Natural killer cell (primary cell): Measurements from ENCODE around the gene NTSR2. TPM values are rescaled to one million over a fixed set of nuclear protein-coding genes. Genes with fewer than 3 reads are reported as not detected.

ENCODE experiments used
- ATAC-seq, 3 donors: fragments of 150-1000 bp in 2 of 3; fragments of 200-7000 bp in 1 of 3; cut with Tn5 transposase; 1 replicate in 1 of 3; 2 replicates in 2 of 3; pipeline ENCODE4 v1.10.0; 2021; ENCODE audit warnings: mild to moderate bottlenecking in 2 of 3, moderate library complexity in 2 of 3
- DNase-seq, 2 donors: peaks; one replicate each; pipeline versions ENCODE4 v3.0.0 to v3.0.0-alpha.2; 2013 to 2021; ENCODE audit warnings: mixed read lengths in 1 of 2
- H3K27ac ChIP-seq: one replicate; pipeline ENCODE4 v1.5.1; 2013; ENCODE audit warnings: mild to moderate bottlenecking, low read length
- H3K27me3 ChIP-seq: one replicate; pipeline ENCODE4 v1.6.1; 2013; ENCODE audit warnings: low read length; ENCODE audit not compliant: control insufficient read depth, insufficient read depth
- H3K36me3 ChIP-seq: one replicate; pipeline ENCODE4 v1.6.1; 2013; ENCODE audit warnings: low read length; ENCODE audit not compliant: control insufficient read depth, insufficient read depth
- H3K4me1 ChIP-seq: one replicate; pipeline ENCODE4 v1.6.1; 2013; ENCODE audit warnings: low read length; ENCODE audit not compliant: control insufficient read depth, insufficient read depth
- H3K4me3 ChIP-seq: one replicate; pipeline ENCODE4 v1.5.1; 2013; ENCODE audit warnings: low read length
- H3K9me3 ChIP-seq: one replicate; pipeline ENCODE4 v1.6.1; 2013; ENCODE audit warnings: low read length; ENCODE audit not compliant: control insufficient read depth, insufficient read depth
- H3K27ac Mint-ChIP-seq, 2 donors: one replicate each; pipeline ENCODE4 v1.8.0; 2022; ENCODE audit warnings: mild to moderate bottlenecking in 2 of 2, mixed read lengths in 2 of 2, moderate library complexity in 1 of 2
- H3K27me3 Mint-ChIP-seq, 2 donors: one replicate each; pipeline ENCODE4 v1.8.0; 2022; ENCODE audit warnings: low read depth in 2 of 2, mixed read lengths in 2 of 2
- H3K36me3 Mint-ChIP-seq: one replicate; pipeline ENCODE4 v1.8.0; 2022; ENCODE audit warnings: mixed read lengths
- H3K4me1 Mint-ChIP-seq, 2 donors: one replicate each; pipeline ENCODE4 v1.8.0; 2022; ENCODE audit warnings: mixed read lengths in 2 of 2
- H3K4me3 Mint-ChIP-seq: one replicate; pipeline ENCODE4 v1.8.0; 2022; ENCODE audit warnings: mild to moderate bottlenecking, moderate library complexity, mixed read lengths
- H3K9me3 Mint-ChIP-seq, 2 donors: one replicate each; pipeline ENCODE4 v1.8.0; 2022; ENCODE audit warnings: mixed read lengths in 2 of 2
- WGBS: methylation state at CpG from one replicate; pipeline ENCODE4 v1.1.7; 2013; ENCODE audit warnings: missing lambda C conversion rate; ENCODE audit not compliant: insufficient coverage; 5-methylcytosine and 5-hydroxymethylcytosine counted together
- intact Hi-C: fragments of 100-400 bp; cut with micrococcal nuclease; formaldehyde crosslinking; loops from one replicate; pipeline ENCODE4 v1.14.2; 2022
- total RNA-seq, 4 donors: library from RNA; stranded (reverse); fragments of 120-200 nt in 1 of 4; gene quantifications; one replicate each; pipeline versions ENCODE4 v1.2.3 to v1.2.4, GENCODE V29; 2013 to 2022
- TF ChIP-seq, protein P1 (sequence below): fragments of 200-600 bp; IDR thresholded peaks from one replicate; pipeline ENCODE4 v1.8.0; 2022; ENCODE audit warnings: antibody characterized with exemption

Gene NTSR2
- total RNA-seq, 3 donors from 2014 or later (not counting 1 experiment from before 2014, with no cell fraction given), result not detected

DNA sequence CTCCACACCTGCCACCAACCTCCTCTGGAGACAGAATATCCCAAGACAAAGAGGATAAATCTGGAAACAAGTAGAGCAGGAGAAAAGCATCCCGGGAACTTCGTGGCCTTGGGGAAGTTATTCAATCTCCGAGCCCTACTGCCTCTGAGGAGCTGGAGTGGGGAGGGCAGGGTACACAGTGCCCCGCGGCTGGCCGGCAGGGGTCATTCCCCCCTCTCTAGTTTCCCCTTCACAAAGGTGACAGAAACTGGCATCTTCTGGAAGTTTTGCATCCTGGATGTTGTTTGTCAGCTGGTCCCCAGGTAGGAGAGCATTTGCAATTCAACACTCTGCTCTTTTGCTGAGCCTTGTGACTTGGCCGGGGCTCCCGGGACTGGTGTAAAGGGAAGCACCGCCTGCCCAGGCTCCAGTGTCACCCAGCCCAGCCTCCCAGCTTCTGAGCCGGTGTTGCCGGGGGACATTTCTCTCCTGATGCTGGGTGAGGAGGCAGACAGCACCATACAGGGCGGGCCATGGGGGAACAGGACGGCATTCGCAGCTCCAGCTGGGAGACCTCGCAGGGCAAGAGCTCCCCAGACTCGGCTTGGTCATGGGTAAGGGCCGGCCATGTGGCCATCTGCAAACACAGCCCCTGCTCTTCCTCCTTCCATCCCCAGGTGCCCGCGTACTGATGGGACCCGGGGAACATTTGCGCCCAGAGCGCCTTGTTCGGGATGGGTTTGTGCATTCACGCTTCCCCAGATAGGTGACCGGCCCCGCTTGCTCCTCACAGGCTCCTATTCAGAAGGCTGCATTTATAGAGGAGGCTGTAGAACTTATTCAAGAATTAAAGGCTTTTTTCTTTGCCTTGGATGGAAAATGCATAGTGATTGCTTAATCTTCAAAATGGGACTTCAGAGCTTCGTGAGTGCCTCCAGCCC lies 7.4 kb upstream of the NTSR2 start:
- DNase-seq (no peak), ATAC-seq (no peak)
- H3K27me3 Mint-ChIP-seq, result peaks cover 29 to 35% of the 10 kb centered on the region in 2 donors
- intact Hi-C loops, result no loop called here
- Histone ChIP-seq H3K36me3 (no peaks in the 10 kb centered on the region), H3K4me3 (no peak overlapping the region), H3K4me1 (no peaks in the 10 kb centered on the region), H3K9me3 (no peaks in the 10 kb centered on the region), H3K27ac (no peak overlapping the region), H3K27me3 (peaks cover 9% of the 10 kb centered on the region)
- no peaks in the 10 kb centered on the region for H3K4me1 Mint-ChIP-seq
- WGBS, result 35% methylated on average over 27 of the region's 27 CpGs
- no peaks in the 10 kb centered on the region for H3K36me3 Mint-ChIP-seq
- TF ChIP-seq, protein P1, sequence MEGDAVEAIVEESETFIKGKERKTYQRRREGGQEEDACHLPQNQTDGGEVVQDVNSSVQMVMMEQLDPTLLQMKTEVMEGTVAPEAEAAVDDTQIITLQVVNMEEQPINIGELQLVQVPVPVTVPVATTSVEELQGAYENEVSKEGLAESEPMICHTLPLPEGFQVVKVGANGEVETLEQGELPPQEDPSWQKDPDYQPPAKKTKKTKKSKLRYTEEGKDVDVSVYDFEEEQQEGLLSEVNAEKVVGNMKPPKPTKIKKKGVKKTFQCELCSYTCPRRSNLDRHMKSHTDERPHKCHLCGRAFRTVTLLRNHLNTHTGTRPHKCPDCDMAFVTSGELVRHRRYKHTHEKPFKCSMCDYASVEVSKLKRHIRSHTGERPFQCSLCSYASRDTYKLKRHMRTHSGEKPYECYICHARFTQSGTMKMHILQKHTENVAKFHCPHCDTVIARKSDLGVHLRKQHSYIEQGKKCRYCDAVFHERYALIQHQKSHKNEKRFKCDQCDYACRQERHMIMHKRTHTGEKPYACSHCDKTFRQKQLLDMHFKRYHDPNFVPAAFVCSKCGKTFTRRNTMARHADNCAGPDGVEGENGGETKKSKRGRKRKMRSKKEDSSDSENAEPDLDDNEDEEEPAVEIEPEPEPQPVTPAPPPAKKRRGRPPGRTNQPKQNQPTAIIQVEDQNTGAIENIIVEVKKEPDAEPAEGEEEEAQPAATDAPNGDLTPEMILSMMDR, result no peak
- H3K27ac Mint-ChIP-seq, result no peak overlapping the region
- no peak overlapping the region for H3K4me3 Mint-ChIP-seq
- no peaks in the 10 kb centered on the region for H3K9me3 Mint-ChIP-seq

DNA sequence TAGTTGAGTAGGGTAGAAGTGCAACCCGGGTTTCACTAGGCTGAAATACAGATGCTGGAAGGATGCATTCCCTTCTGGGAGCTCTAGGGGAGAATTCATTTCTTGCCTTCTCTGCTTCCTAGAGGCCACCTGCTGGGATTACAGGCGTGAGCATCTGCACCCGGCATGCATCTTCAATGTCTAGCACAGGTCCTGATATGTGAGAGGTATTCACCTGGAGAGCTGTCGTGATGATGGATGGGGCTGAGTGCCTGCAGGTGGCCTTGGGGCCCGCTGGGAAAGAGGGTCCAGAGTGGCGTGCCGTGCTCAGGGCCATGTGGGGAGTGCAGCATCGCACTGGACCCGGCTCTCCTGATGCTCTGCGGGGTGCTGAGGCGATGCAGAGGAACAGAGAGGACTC lies 6.6 kb upstream of the NTSR2 start:
- DNase-seq (no peak), ATAC-seq (no peak)
- Histone ChIP-seq H3K27ac (no peak overlapping the region), H3K9me3 (no peaks in the 10 kb centered on the region), H3K4me1 (no peaks in the 10 kb centered on the region), H3K27me3 (peaks cover 11% of the 10 kb centered on the region), H3K4me3 (no peak overlapping the region), H3K36me3 (no peaks in the 10 kb centered on the region)
- Mint-ChIP-seq H3K36me3 (no peaks in the 10 kb centered on the region), H3K4me3 (no peak overlapping the region), H3K27me3 (peaks cover 29 to 34% of the 10 kb centered on the region in 2 donors), H3K27ac (no peak overlapping the region), H3K4me1 (no peaks in the 10 kb centered on the region), H3K9me3 (no peaks in the 10 kb centered on the region)
- TF ChIP-seq, protein P1, result no peak
- intact Hi-C loops, result no loop called here
- 52% methylated on average over 11 of the region's 11 CpGs for WGBS

DNA sequence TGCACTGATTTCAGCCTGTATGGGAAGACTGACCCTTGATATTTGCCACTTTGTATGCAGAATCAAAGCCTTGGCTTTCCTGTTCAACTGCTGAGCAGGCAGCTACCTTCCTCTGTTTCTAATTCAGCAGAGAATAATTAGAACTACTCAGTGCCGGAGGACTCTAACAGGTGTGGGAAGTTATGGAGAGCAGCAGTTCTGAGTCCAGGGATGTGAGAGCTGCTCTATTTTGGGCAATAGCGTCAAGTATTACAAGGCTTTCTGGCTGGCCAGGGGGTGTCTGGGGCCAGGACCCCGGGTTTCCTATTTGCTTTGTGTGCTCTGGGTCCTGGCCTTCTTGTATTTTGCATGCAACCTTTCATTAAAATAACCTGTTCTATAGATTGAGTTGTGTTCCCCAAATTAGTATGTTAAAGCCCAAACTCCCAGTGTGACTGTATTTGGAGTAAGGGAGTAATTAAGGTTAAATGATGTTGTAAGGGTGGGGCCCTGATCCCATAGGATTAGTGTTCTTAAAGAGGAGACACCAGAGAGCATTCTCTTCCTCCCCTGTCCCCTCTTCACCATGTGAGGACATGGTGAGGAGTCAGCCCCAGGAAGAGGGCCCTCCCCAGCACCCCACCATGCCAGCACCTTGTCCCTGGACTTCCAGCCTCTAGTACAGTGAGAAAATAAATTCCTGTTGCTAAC lies 5.6 kb upstream of the NTSR2 start:
- Histone ChIP-seq H3K27me3 (peaks cover 11% of the 10 kb centered on the region), H3K9me3 (no peaks in the 10 kb centered on the region), H3K36me3 (no peaks in the 10 kb centered on the region), H3K4me3 (no peak overlapping the region), H3K4me1 (no peaks in the 10 kb centered on the region), H3K27ac (no peak overlapping the region)
- DNase-seq (no peak), ATAC-seq (no peak)
- no peaks in the 10 kb centered on the region for H3K4me1 Mint-ChIP-seq
- no peak overlapping the region for H3K27ac Mint-ChIP-seq
- H3K27me3 Mint-ChIP-seq, result peaks cover 29 to 34% of the 10 kb centered on the region in 2 donors
- H3K4me3 Mint-ChIP-seq, result no peak overlapping the region
- no peaks in the 10 kb centered on the region for H3K9me3 Mint-ChIP-seq
- TF ChIP-seq, protein P1, result no peak
- intact Hi-C loops, result no loop called here
- 84% methylated on average over 3 of the region's 3 CpGs for WGBS
- no peaks in the 10 kb centered on the region for H3K36me3 Mint-ChIP-seq
